ENCODE measurements around the gene SERF2. TPM values are rescaled to one million over a fixed set of nuclear protein-coding genes. Genes with fewer than 3 reads are reported as not detected.
A peak's percentile ranks its signal among the peaks of the same experiment; 100 is the strongest.

The SERF2 gene
- total and polyA plus RNA-seq, 2 of the 8 experiments (the other 6 are each of a cell fraction or from before 2014, with no cell fraction given), result 655 to 999 TPM

GRCh38 chr15:43776718-43777266 is 15.3 kb upstream of the SERF2 start, which contains the start of gene ELL3 (continued):
- no peak for TF ChIP-seq JUN (IDR thresholded peaks at IDR 0.05; ENCODE audit: low read depth, low read length)
- no peak for TF ChIP-seq SIX5 (IDR thresholded peaks at IDR 0.05; ENCODE audit: low read depth, low read length)
- peak; percentile 29 for TF ChIP-seq KDM4A (IDR thresholded peaks at IDR 0.05; ENCODE audit: low read depth, low read length, severe bottlenecking)
- TF ChIP-seq ASH2L (IDR thresholded peaks at IDR 0.05; ENCODE audit: low read length), result peak; percentile 17
- TF ChIP-seq BRCA1 (IDR thresholded peaks at IDR 0.05; ENCODE audit: low read depth, low read length), result no peak
- TF ChIP-seq CBX5 (IDR thresholded peaks at IDR 0.05; ENCODE audit: low read depth, low read length), result no peak
- no peak for TF ChIP-seq YY1 (IDR thresholded peaks at IDR 0.05; ENCODE audit: low read depth, low read length)
- TF ChIP-seq SUZ12 (IDR thresholded peaks at IDR 0.05; ENCODE audit: low read length), result no peak
- TF ChIP-seq ATF3 (IDR thresholded peaks at IDR 0.05; ENCODE audit: insufficient read depth, low read depth, low read length), result no peak
- TF ChIP-seq ZNF274 (IDR thresholded peaks at IDR 0.05; ENCODE audit: borderline replicate concordance, extremely low read depth, low read length), result no peak
- TF ChIP-seq SP1 (IDR thresholded peaks at IDR 0.05; ENCODE audit: low read depth, low read length), result no peak
- no peak for TF ChIP-seq POLR2AphosphoS5 (IDR thresholded peaks at IDR 0.05; ENCODE audit: low read depth, low read length)
- TF ChIP-seq RFX5 (IDR thresholded peaks at IDR 0.05; ENCODE audit: borderline replicate concordance, low read depth, low read length), result no peak
- no peak for TF ChIP-seq KDM5A (IDR thresholded peaks at IDR 0.05; ENCODE audit: low read length)
- 0 out of 2 replicates have a peak, but pooled peaks have one; percentile 19 for TF ChIP-seq PHF8 (conservative IDR thresholded peaks at IDR 0.05; ENCODE audit: low read depth, low read length)
- TF ChIP-seq SP2 (IDR thresholded peaks at IDR 0.05; ENCODE audit: low read length), result no peak
- TF ChIP-seq TEAD4 (IDR thresholded peaks at IDR 0.05; ENCODE audit: low read depth, low read length), result no peak
- peak; percentile 17 for TF ChIP-seq SAP30 (IDR thresholded peaks at IDR 0.05; ENCODE audit: insufficient read depth, insufficient replicate concordance, low read length)
- no peak for TF ChIP-seq TAF1 (IDR thresholded peaks at IDR 0.05; ENCODE audit: low read depth, low read length)
- no peak for TF ChIP-seq RBBP5 (IDR thresholded peaks at IDR 0.05; ENCODE audit: borderline replicate concordance, low read depth, low read length)
- TF ChIP-seq CHD2 (IDR thresholded peaks at IDR 0.05; ENCODE audit: low read length), result no peak
- no peak for TF ChIP-seq CTBP2 (IDR thresholded peaks at IDR 0.05; ENCODE audit: borderline replicate concordance, insufficient read depth, insufficient read length, low read length)
- peak in 1 of 2 experiments; percentile 52; a peak in 1 of 4 replicates for TF ChIP-seq SIN3A (conservative IDR thresholded peaks at IDR 0.05 in 1 of 2, IDR thresholded peaks at IDR 0.05 in 1 of 2; ENCODE audit: low read depth in 1 of 2, low read length in 2 of 2)
- TF ChIP-seq ATF2 (IDR thresholded peaks at IDR 0.05; ENCODE audit: low read length), result no peak
